Progenitor cell of endocrine pancreas (in vitro differentiated cells): ENCODE results near the gene CCR1. TPM values are rescaled to one million over a fixed set of nuclear protein-coding genes. Genes with fewer than 3 reads are reported as not detected.
"Not testable (repeated sequence)": the region's sequence is repeated elsewhere in the genome, so short reads cannot be mapped to it uniquely, and the experiment has no call there.

Experiments used
- DNase-seq: peaks from one replicate; pipeline ENCODE4 v3.0.0; 2021; ENCODE audit warnings: low spot score; ENCODE audit not compliant: unreplicated experiment
- H3K27ac Mint-ChIP-seq: 2 replicates; pipeline ENCODE4 v1.8.0; 2021; ENCODE audit warnings: mild to moderate bottlenecking, moderate library complexity, mixed read lengths
- H3K27me3 Mint-ChIP-seq: 2 replicates; pipeline ENCODE4 v1.8.0; 2021; ENCODE audit warnings: mixed read lengths
- H3K36me3 Mint-ChIP-seq: 2 replicates; pipeline ENCODE4 v1.8.0; 2022; ENCODE audit warnings: mixed read lengths; ENCODE audit not compliant: insufficient read depth
- H3K4me1 Mint-ChIP-seq: 2 replicates; pipeline ENCODE4 v1.8.0; 2021; ENCODE audit warnings: low read depth, mixed read lengths
- H3K4me3 Mint-ChIP-seq: 2 replicates; pipeline ENCODE4 v1.8.0; 2021; ENCODE audit warnings: low read depth, mild to moderate bottlenecking, moderate library complexity, mixed read lengths
- H3K9me3 Mint-ChIP-seq: 2 replicates; pipeline ENCODE4 v1.8.0; 2021; ENCODE audit warnings: low read depth, mixed read lengths
- total RNA-seq: library from RNA; stranded (reverse); gene quantifications from 2 replicates; pipeline ENCODE4 v1.2.1, GENCODE V29; 2021
- TF ChIP-seq, protein P1 (sequence below): fragments of 200-600 bp; sonication (generic); IDR thresholded peaks from one replicate; pipeline ENCODE4 v1.5.0; 2021; ENCODE audit warnings: antibody characterized with exemption, mild to moderate bottlenecking; ENCODE audit not compliant: unreplicated experiment

The CCR1 gene
- total RNA-seq, 1 donor from 2014 or later: 0.14 TPM

GRCh38 chr3:46212101-46212500 lies 4.0 kb upstream of the CCR1 start:
- no peak for DNase-seq
- H3K27ac Mint-ChIP-seq: no peak overlapping the region
- TF ChIP-seq, protein P1, sequence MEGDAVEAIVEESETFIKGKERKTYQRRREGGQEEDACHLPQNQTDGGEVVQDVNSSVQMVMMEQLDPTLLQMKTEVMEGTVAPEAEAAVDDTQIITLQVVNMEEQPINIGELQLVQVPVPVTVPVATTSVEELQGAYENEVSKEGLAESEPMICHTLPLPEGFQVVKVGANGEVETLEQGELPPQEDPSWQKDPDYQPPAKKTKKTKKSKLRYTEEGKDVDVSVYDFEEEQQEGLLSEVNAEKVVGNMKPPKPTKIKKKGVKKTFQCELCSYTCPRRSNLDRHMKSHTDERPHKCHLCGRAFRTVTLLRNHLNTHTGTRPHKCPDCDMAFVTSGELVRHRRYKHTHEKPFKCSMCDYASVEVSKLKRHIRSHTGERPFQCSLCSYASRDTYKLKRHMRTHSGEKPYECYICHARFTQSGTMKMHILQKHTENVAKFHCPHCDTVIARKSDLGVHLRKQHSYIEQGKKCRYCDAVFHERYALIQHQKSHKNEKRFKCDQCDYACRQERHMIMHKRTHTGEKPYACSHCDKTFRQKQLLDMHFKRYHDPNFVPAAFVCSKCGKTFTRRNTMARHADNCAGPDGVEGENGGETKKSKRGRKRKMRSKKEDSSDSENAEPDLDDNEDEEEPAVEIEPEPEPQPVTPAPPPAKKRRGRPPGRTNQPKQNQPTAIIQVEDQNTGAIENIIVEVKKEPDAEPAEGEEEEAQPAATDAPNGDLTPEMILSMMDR: no peak
- H3K36me3 Mint-ChIP-seq: no peaks in the 10 kb centered on the region
- H3K27me3 Mint-ChIP-seq: no peaks in the 10 kb centered on the region
- H3K9me3 Mint-ChIP-seq: no peaks in the 10 kb centered on the region
- H3K4me1 Mint-ChIP-seq: peaks cover 5% of the 10 kb centered on the region
- H3K4me3 Mint-ChIP-seq: no peak overlapping the region

GRCh38 chr3:46209746-46210470 lies 1.8 kb upstream of the CCR1 start:
- H3K9me3 Mint-ChIP-seq: no peaks in the 10 kb centered on the region
- no peaks in the 10 kb centered on the region for H3K36me3 Mint-ChIP-seq
- no peaks in the 10 kb centered on the region for H3K27me3 Mint-ChIP-seq
- TF ChIP-seq, protein P1: no peak
- H3K27ac Mint-ChIP-seq: no peak overlapping the region
- H3K4me1 Mint-ChIP-seq: peaks cover 4% of the 10 kb centered on the region
- no peak overlapping the region for H3K4me3 Mint-ChIP-seq
- DNase-seq: no peak

DNA sequence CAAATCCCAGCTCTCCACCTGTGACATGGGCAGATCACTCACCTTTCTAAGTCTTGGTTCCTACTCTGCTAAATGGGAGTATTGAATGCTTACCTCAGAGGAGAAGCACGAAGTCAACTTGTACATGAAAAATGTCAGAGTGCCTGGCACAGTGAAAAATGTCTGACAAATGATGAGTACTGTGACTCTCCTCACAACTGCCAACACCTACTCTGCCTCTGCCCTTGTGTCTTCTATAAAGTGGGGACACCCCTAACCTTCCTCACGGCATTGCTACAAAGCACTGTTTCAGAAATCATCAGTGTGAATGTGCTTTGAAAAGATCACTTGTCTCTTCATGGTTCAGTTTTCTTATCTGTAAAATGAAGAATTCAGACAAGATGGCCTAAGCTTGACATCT lies 940 bp upstream of the CCR1 start:
- Mint-ChIP-seq H3K9me3 (no peaks in the 10 kb centered on the region), H3K36me3 (no peaks in the 10 kb centered on the region), H3K4me1 (peaks cover 4% of the 10 kb centered on the region), H3K4me3 (no peak overlapping the region), H3K27me3 (no peaks in the 10 kb centered on the region), H3K27ac (no peak overlapping the region)
- TF ChIP-seq, protein P1: no peak
- no peak for DNase-seq

DNA sequence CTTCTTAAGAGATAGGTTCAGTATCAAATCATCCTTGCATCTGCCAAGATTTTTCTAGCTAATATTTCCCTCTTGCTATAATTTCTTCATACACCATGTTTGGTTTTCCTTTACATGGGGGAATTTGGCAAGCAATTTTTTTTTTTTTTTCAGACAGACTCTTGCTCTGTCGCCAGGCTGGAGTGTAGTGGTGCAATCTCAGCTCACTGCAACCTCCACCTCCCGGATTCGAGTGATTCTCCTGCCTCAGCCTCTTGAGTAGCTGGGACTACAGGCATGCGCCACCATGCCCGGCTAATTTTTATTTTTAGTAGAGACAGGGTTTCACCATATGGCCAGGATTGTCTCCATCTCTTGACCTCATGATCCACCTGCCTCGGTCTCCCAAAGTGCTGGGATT lies 599 bp downstream of the CCR1 start:
- not testable (repeated sequence) for H3K4me3 Mint-ChIP-seq, H3K9me3 Mint-ChIP-seq, H3K27me3 Mint-ChIP-seq, DNase-seq, H3K27ac Mint-ChIP-seq, H3K36me3 Mint-ChIP-seq, H3K4me1 Mint-ChIP-seq

- Mint-ChIP-seq H3K27me3 (no peaks in the 10 kb centered on the region), H3K4me1 (peaks cover 4% of the 10 kb centered on the region), H3K4me3 (no peak overlapping the region), H3K9me3 (no peaks in the 10 kb centered on the region), H3K27ac (no peak overlapping the region), H3K36me3 (no peaks in the 10 kb centered on the region)
- DNase-seq: no peak
- TF ChIP-seq, protein P1: no peak
Observed at GRCh38 chr3:46206282-46207015, 1.7 kb downstream of the CCR1 start.
